Gastroesophageal sphincter (tissue), 4 donors: ENCODE data around the gene DCUN1D4. TPM values are rescaled to one million over a fixed set of nuclear protein-coding genes. Genes with fewer than 3 reads are reported as not detected.
"Not testable (repeated sequence)": the region's sequence is repeated elsewhere in the genome, so short reads cannot be mapped to it uniquely, and the experiment has no call there.

ENCODE experiments used
- ATAC-seq: fragments of 150-250 bp; one replicate; pipeline ENCODE4 v1.9.1; 2016; ENCODE audit warnings: mild to moderate bottlenecking, moderate library complexity
- H3K27ac ChIP-seq, 4 donors: fragments of 200-600 bp; sonication (generic) in 3 of 4; 1 replicate in 3 of 4; 2 replicates in 1 of 4; pipeline ENCODE4 v1.5.1; 2016 to 2019
- H3K27me3 ChIP-seq: fragments of 200-600 bp; sonication (generic); one replicate; pipeline ENCODE4 v1.5.1; 2019
- H3K36me3 ChIP-seq, 2 donors: fragments of 200-600 bp; sonication (generic); one replicate each; pipeline ENCODE4 v1.5.1; 2019; ENCODE audit warnings: control low read depth in 1 of 2
- H3K4me1 ChIP-seq, 3 donors: fragments of 200-600 bp; sonication (generic); 1 replicate in 2 of 3; 2 replicates in 1 of 3; pipeline ENCODE4 v1.5.1; 2016 to 2019; ENCODE audit warnings: control low read depth in 2 of 3
- H3K4me3 ChIP-seq, 2 donors: fragments of 200-600 bp; sonication (generic); one replicate each; pipeline ENCODE4 v1.5.1; 2019; ENCODE audit warnings: mild to moderate bottlenecking in 1 of 2, moderate library complexity in 1 of 2
- H3K9me3 ChIP-seq, 3 donors: fragments of 200-600 bp; sonication (generic); one replicate each; pipeline ENCODE4 v1.5.1; 2017 to 2019; ENCODE audit warnings: control low read depth in 2 of 3
- EP300 ChIP-seq: sonication (generic); formaldehyde crosslinking; IDR thresholded peaks from one replicate; pipeline ENCODE4 v1.6.1; 2017; ENCODE audit warnings: antibody characterized with exemption, mild to moderate bottlenecking
- POLR2A ChIP-seq, 2 donors: fragments of 450-650 bp; IDR thresholded peaks; one replicate each; pipeline ENCODE4 v1.6.1; 2017; ENCODE audit warnings: antibody characterized with exemption in 2 of 2, mild to moderate bottlenecking in 2 of 2, moderate library complexity in 1 of 2
- POLR2AphosphoS5 ChIP-seq: sonication (generic); formaldehyde crosslinking; IDR thresholded peaks from one replicate; pipeline ENCODE4 v1.6.1; 2017; ENCODE audit warnings: antibody characterized with exemption
- WGBS, 2 donors: methylation state at CpG; one replicate each; pipeline ENCODE4 v1.1.5; 2018; ENCODE audit warnings: low coverage in 1 of 2; 5-methylcytosine and 5-hydroxymethylcytosine counted together
- total RNA-seq, 4 donors: library from RNA; depleted of rRNA; stranded (reverse); fragments of >200 nt; gene quantifications; one replicate each; pipeline ENCODE4 v1.1.0, GENCODE V29; 2016
- TF ChIP-seq, protein P1 (sequence below), 4 experiments: fragments of 200-600 bp in 2 of 4; fragments of 450-650 bp in 2 of 4; sonication (generic) in 1 of 4; IDR thresholded peaks; one replicate each; pipeline ENCODE4 v1.5.1; 2017 to 2019; ENCODE audit warnings: antibody characterized with exemption in 4 of 4, mild to moderate bottlenecking in 2 of 4, moderate library complexity in 2 of 4

Gene DCUN1D4
- total RNA-seq, 4 donors from 2014 or later = 48.9 to 81.9 (median 51.0) TPM

DNA sequence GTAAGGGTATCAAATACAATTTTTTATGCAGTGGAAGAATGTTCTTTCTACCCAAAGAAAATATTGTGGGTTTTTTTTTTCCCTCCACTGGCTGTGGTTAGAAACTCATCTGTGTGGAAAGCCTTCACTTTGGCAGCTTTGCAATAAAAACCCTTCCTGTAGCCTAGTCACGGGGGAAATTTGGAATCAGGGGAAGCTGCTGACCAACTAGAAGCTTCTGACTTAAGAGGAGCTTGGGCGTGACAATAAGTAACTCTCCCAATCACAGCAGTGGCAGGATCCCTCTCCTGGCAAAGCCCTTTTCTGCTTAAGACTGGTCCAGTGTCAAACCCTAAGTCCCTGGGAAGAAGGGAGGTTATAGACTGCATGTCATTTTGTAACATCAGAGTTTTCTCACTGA is 89.3 kb downstream of the DCUN1D4 start:
- Histone ChIP-seq H3K27ac (no peak overlapping the region), H3K4me1 (no peaks in the 10 kb centered on the region), H3K36me3 (no peaks in the 10 kb centered on the region), H3K4me3 (no peak overlapping the region), H3K27me3 (no peaks in the 10 kb centered on the region), H3K9me3 (no peaks in the 10 kb centered on the region)
- TF ChIP-seq EP300 (no peak), POLR2A (IDR thresholded peaks at IDR 0.05) (no peak), POLR2AphosphoS5 (no peak)
- TF ChIP-seq, protein P1, sequence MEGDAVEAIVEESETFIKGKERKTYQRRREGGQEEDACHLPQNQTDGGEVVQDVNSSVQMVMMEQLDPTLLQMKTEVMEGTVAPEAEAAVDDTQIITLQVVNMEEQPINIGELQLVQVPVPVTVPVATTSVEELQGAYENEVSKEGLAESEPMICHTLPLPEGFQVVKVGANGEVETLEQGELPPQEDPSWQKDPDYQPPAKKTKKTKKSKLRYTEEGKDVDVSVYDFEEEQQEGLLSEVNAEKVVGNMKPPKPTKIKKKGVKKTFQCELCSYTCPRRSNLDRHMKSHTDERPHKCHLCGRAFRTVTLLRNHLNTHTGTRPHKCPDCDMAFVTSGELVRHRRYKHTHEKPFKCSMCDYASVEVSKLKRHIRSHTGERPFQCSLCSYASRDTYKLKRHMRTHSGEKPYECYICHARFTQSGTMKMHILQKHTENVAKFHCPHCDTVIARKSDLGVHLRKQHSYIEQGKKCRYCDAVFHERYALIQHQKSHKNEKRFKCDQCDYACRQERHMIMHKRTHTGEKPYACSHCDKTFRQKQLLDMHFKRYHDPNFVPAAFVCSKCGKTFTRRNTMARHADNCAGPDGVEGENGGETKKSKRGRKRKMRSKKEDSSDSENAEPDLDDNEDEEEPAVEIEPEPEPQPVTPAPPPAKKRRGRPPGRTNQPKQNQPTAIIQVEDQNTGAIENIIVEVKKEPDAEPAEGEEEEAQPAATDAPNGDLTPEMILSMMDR (IDR thresholded peaks at IDR 0.05) = no peak
- 14% methylated on average over 1 of the region's 2 CpGs; no CpG with 5 or more reads in 1 of the 2 donors for WGBS, 2 donors
- no peak for ATAC-seq

DNA sequence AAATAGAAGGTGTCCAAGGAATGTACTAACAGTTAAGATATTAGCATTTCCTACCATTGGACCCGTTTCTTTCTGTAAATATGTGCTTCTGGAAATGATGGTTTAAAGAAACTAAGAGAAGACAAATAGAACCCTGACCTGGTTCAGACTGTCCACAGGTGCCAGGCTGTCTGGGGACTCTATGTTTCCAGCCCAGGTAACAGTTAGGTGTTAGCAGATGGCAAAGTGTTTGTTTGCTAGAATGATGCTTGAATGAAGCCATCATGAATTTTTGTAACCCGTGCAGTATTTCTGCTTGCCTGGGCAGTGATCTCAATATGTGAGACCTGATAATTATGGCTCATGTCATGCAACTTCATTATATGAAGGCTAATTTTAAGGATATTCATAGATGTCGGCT is 89.7 kb downstream of the DCUN1D4 start:
- H3K27ac ChIP-seq = no peak overlapping the region
- TF ChIP-seq, protein P1 (IDR thresholded peaks at IDR 0.05) = no peak
- TF ChIP-seq POLR2AphosphoS5 (no peak), EP300 (no peak)
- 55 to 73% methylated on average over 3 of the region's 3 CpGs for WGBS, 2 donors

DNA sequence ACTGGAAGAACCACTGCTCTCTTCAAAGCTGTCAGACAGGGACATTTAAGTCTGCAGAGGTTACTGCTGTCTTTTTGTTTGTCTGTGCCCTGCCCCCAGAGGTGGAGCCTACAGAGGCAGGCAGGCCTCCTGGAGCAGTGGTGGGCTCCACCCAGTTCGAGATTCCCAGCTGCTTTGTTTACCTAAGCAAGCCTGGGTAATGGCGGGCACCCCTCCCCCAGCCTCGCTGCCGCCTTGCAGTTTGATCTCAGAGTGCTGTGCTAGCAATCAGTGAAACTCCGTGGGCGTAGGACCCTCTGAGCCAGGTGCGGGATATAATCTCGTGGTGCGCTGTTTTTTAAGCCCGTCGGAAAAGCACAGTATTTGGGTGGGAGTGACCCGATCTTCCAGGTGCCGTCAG is 97.5 kb downstream of the DCUN1D4 start:
- H3K4me1 ChIP-seq, H3K27ac ChIP-seq, H3K36me3 ChIP-seq, H3K9me3 ChIP-seq, ATAC-seq, H3K4me3 ChIP-seq, H3K27me3 ChIP-seq: not testable (repeated sequence)
- WGBS, 2 donors = 97% methylated on average over 9 of the region's 13 CpGs; no CpG with 5 or more reads in 1 of the 2 donors

More for the DNA sequence above, 89.7 kb downstream of the DCUN1D4 start:
- Histone ChIP-seq H3K36me3 (no peaks in the 10 kb centered on the region), H3K27me3 (no peaks in the 10 kb centered on the region), H3K9me3 (no peaks in the 10 kb centered on the region), H3K4me3 (no peak overlapping the region), H3K4me1 (no peaks in the 10 kb centered on the region)
- ATAC-seq = no peak

DNA sequence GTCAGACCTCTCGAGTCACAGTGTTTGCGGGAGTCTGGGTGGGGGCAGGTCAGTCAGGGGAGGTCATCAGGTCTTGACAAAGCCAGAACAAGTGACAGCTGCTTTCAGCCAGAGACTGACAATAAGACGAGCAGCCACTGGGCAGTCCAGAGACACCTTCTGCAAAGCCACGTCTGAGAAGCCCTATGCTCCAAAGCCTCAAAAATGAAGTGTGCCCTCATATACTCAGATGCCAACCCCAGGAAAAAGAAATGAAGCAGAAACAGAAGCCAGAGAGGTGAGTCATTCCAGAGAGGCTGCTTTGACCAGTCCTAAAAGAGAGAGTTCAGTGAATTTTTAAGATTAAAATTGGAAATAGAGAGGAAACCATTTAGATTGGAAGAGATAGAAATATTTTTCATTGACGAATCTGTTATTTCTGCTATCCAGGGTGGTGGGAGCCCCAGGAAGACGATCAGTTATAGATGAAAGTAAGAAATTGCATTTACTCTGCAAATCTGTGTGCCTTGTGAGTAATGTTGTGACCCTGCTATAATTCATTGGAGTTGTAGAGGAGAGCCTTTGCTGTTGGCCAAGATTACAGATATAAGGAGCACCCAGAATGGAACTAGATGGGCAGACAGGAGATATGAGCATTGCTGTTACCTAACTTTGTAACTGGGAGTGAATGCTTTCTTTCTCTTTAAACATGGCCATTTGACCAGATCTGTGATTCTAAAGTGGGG is 99.3 kb downstream of the DCUN1D4 start:
- Histone ChIP-seq H3K36me3 (no peaks in the 10 kb centered on the region), H3K4me3 (no peak overlapping the region), H3K27me3 (no peaks in the 10 kb centered on the region), H3K9me3 (no peaks in the 10 kb centered on the region), H3K4me1 (no peaks in the 10 kb centered on the region), H3K27ac (no peak overlapping the region)
- TF ChIP-seq POLR2AphosphoS5 (no peak), EP300 (no peak), POLR2A (IDR thresholded peaks at IDR 0.05) (no peak)
- TF ChIP-seq, protein P1 (IDR thresholded peaks at IDR 0.05) = no peak
- no peak for ATAC-seq
- whole genome bisulfite sequencing, 2 donors = 56 to 91% methylated on average over 5 of the region's 6 CpGs

DNA sequence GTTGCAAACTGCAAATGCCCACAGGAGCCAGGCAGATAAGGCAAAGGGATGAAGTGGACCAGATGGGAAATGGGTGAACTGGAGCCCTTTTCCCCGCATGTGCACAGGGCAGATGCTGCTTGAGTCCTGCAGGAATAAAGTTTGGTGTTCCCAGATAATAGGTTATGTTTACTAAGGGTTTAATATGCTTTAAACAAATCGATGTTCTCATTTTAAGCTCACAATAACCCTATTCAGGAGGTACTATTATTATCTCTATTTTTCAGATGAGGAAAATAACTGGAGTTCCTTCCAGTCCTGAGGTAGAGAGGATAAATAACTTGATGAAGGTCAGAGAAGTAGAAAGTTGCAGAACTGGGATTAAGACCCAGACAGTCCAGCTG is 99.9 kb downstream of the DCUN1D4 start:
- H3K27ac ChIP-seq = no peak overlapping the region
- no peaks in the 10 kb centered on the region for H3K4me1 ChIP-seq
- 71 to 81% methylated on average over 2 of the region's 2 CpGs for WGBS, 2 donors
- H3K9me3 ChIP-seq = no peaks in the 10 kb centered on the region
- no peak for ATAC-seq
- H3K36me3 ChIP-seq = no peaks in the 10 kb centered on the region
- no peaks in the 10 kb centered on the region for H3K27me3 ChIP-seq
- no peak for TF ChIP-seq POLR2A (IDR thresholded peaks at IDR 0.05)
- TF ChIP-seq, protein P1 (IDR thresholded peaks at IDR 0.05) = no peak
- TF ChIP-seq EP300 = no peak
- no peak for TF ChIP-seq POLR2AphosphoS5
- H3K4me3 ChIP-seq = no peak overlapping the region
